HG03571 (cell line): ENCODE data around the gene CC2D2A.
"Not testable (repeated sequence)": the region's sequence is repeated elsewhere in the genome, so short reads cannot be mapped to it uniquely, and the experiment has no call there.

ENCODE experiments used
- ATAC-seq: cut with Tn5 transposase; IDR thresholded peaks from one replicate; pipeline ENCODE4 v1.9.1; 2021; ENCODE audit not compliant: unreplicated experiment

The CC2D2A gene

DNA sequence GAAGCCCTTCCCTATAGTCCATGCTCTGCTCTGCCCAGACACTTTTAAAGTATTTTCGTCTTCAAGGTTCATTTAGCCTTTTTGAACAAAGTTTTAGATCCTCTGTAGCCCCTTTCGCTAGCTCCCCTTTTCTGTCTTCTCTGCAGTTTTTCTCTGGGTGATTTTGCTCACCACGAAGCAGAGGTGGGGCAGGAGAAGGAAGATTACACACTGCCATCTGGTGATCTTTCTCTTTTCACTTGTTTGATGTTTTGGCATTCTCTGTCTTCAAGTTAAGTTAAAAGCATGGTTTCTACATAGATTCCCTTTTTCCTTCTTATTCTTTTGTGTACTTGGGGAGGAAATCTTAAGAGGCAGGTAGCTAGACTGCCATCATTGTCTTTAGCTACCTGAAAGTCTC lies 43.9 kb downstream of the CC2D2A start:
- ATAC-seq = no peak

DNA sequence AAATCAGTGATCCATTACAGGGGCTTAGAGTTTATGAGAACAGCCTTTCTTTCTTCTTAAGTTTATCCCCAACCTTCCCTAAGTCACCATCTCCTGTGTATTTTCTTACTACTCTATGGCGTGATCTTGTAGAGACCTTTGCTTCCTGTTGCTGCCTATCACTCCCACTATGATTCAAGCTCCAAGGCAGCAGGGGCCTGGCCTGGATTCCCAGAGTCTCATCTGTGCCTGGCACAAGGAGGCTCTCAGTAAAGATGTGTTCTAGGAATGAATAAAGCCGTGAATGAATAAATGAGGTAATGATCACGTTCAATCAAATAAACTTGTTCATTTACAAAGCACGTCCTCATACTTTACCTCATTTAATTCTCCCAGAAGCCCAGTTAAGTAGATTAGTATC lies 45.4 kb downstream of the CC2D2A start:
- no peak for ATAC-seq

DNA sequence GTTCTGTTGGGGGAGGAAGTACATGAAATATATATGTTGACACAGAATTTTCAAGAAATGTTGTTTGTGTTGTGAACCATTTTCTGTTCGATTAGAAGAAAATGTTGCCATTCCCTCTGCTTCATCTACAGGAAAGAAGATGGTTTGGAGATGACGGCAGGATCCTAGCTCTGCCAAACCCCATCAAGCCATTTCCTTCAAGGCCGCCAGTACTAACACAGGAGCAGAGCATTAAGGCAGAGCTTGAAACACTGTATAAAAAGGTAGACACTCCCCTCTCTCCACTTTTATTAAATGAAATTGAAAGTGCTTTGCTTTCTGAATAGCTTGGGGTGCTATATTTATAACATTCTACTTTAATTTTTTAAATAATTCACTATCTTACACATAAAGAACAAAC lies 46.8 kb downstream of the CC2D2A start:
- no peak for ATAC-seq

DNA sequence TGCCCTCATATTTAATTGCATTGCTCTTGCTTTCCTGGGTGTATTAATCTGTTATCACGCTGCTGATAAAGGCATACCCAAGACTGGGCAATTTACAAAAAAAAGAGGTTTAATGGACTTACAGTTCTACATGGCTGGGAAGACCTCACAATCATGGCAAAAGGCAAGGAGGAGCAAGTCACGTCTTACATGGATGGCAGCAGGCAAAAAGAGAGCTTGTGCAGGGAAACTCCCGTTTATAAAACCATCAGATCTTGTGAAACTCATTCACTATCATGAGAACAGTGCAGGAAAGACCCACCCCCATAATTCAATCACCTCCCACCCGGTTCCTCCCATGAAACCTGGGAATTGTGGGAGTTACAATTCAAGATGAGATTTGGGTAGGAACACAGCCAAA lies 48.0 kb downstream of the CC2D2A start:
- not testable (repeated sequence) for ATAC-seq

DNA sequence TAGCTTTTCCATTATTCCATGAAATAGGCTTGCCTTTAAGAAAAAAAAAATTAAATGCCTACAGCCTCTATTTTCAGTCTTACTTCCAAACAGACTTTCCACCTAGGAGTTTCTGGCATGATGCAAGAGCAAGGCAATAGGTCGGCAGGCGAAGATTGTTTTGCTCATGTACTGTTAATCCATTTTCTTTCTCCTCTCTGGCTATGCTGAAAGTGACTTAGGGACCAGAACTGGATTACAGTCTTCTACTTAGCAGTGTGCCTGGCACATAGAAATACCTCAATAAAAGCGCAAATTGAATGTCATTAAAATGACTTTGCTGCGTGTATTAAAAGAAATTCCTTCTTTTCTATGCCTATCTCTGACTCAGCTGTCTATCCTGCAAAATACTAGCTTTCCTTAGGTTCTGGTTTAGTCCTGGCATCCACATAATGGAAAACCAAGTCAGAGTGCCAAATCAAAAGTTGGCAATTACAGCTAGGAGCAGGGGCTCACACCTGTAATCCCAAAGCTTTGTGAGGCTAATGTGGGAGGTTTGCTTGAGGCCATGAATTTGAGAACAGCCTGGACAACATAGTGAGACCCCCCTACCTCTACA lies 51.9 kb downstream of the CC2D2A start:
- ATAC-seq = no peak

DNA sequence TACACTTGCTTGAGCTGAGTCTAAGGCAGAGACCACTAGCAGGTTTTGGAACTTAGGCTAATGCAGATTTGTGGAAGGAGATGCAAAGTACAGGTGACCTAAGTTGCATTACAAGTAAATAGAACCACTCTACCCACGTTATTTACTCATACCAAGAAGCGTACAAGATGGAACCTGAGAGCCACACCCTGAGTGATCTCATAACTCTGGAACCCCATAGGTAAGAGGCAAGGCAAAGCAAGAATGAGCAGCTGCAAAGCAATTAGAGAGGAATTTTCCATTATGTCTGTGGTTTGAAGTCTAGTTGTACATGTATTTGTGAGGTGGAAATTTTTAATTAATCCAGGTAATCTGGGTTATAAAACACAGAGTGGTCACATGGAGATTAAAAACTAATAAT lies 55.4 kb downstream of the CC2D2A start:
- no peak for ATAC-seq

DNA sequence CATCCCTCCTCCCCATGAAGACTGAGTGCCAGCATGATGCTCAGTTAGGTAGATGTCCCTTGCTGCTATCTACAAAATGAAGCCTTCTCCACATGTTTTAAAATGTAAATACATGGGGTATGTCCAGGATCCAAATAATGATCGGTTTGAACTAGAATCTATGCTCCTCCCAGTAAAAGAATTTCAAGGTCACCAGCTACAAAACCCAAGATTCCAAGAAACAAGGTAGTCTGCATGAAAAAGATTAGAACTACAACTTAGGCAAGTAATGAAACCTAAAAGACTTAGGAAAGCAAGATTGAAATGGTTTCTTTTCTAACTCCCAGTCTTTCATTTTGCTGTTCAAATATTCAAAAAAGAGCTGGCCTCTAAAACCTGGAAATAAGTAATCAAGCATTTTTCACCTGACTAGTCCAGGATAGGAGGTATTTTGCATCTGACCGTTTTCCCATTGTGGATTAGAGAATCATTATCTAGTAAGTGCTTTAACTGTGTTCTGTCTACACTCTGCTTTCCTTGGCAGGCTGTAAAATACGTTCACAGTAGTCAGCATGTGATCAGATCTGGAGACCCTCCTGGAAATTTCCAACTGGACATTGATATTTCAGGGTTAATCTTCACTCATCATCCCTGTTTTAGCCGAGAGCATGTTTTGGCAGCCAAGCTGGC lies 57.4 kb downstream of the CC2D2A start:
- no peak for ATAC-seq

DNA sequence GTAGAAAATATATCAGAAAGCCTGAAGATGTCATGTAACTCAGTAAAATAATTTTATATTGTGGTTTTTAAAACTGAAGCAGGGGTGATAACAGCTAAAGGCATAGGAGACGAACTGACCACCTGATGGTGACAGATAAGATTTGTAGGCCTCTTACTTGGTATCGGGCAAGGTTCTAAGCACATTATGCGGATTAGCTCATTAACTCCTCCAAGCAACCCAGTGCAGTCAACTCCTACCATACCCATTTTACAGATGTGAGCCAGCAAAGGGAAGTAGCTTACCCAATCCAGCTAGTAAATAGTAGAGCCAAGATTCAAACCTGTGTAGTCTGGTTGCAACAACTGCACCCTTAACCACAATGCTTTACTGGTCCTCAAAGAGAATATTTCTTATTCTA lies 62.1 kb downstream of the CC2D2A start:
- no peak for ATAC-seq

DNA sequence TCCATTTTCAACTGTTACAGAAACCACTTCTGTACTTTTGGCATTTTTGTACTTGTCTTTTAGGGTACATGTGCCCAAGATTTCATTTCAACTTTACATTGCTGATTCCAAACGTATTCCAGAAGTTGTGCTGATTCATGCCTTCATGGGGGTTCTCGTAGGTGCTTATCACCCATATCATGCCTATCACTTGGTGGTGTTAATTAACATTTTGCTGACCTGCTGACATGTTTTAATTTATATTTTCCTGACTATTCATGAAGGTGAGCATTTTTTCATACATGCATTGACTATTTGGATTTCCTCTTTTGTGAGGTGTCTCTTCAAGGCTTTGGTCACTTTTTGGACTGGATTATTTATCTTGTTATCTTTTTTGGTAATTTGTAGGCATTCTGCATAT lies 64.1 kb downstream of the CC2D2A start:
- ATAC-seq = no peak

DNA sequence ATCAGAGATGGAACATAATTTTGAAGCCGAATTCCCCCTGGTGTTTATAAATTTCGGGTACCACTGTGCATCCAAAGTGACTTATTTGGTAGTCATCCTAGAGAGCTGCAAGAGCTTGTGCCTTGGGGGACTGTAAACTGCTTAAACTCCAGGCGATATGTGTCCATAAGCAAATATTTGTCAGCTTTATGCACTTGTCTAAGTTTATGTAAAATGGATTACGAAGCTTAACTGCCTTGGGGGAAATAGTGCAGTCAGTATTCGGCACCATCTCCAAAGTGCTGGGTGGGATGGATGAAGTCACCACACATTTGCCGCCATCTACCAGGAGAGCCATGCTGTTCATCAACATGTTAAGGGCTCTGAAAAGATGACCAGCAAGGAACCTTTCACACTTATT lies 65.9 kb downstream of the CC2D2A start:
- no peak for ATAC-seq

DNA sequence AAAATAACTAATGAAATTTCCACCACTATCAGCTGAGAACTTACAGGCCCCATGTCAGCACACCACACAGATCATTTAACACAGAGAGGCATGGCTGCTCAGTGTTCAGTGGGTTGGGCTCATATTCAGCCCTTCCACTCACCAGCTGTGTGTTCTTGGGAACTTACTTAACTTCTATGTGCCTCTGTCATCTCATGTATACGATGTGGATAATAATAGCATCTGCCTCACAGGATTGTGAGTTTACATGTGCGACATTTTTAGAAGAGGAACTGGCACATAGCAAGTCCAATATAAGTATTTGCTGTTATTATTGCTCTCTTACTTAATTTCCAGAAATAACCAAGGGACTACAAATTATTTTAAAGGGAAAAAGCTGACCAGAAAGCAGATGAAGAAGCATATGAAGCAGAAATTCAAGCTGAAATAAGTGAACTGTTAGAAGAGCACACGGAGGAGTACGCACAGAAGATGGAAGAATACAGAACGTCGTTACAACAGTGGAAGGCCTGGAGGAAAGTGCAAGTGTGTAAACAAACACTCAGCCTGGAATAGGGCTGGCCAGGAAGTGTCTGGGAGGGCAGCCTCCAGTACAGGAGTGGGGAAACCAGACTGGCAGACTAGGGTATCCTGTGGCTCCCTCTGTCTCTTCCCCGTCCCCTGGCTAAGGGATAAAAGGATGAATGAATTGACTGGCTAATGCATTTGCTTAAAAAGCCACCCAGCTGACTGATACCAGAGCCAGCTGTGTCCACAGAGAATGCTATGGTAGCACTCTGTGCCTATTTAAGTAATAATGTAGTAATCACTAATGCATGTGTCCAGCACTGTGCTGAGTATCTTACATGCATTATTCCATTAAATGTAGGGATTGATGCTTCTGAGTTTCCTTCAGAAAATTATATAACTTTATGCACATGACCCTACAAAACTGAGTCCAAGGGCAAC lies 67.1 kb downstream of the CC2D2A start:
- no peak for ATAC-seq

DNA sequence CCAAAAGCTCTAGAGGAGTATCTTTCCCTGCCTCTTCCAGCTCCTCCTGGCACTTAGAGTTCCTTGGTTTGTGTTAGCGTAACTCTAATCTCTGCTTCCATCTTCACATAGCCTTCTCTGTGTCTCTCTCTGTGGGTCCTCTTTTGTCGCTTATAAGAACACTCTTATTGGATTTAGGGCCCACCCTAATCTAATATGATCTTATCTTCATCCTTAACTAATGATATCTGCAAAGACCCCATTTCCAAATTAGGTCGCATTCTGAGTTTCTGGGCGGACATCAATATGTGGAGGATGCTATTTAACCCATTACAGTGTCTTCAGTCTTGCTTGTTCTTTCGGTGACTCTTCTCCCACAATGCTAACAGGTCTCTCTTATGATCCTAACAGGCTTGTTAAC lies 72.3 kb downstream of the CC2D2A start:
- no peak for ATAC-seq

DNA sequence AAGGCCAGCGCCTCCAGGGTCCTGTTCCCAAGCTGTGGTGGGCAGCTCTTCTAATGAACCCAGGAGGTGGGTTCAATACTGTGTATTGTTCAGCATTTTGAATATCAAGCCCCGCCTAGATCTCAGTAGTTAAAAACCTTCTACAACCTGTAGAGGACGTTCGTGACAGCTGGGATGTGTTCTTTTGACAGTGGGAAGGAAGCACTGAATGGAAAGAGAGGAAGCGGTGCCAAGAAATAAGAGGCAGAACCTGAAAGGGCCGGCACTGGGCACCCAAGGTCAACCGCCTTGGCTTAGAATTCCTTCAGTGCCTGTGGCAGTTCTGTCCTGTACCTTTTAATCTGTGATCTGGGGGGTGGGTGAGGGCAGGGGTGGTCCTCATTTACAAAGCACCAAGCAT lies 73.1 kb downstream of the CC2D2A start:
- no peak for ATAC-seq

DNA sequence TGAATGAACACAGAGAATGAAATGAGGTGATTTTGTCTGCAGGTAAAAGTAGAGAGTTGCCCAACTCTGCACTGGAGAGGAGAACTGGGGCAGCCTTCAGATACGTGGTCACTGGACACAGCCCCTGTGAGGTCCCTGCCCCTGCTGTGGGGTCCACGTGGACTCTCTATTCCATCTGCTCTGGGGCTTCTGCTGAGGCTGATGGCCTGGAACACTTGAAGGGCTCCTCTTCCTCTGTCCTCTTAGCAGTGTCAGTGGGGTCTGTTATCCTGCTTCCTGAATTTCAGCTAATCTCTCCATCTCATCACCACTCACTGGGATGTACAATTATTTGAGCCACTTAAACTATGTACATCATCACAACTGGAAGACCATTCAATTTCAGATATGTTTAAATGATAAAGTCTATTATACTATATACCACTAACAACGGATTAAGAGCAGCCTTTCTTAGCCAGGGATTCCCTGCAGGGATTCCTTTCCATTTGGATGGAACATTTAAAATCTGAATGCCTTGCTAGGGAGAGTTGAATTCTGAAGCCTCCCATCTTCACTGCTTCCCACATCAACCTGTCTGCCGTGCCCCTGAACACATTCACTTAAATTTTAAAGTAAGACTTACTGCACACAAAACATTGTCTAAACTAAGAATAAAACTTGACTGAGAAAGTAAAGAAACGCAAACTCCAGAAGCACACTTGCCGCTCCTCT lies 74.0 kb downstream of the CC2D2A start:
- ATAC-seq = no peak

DNA sequence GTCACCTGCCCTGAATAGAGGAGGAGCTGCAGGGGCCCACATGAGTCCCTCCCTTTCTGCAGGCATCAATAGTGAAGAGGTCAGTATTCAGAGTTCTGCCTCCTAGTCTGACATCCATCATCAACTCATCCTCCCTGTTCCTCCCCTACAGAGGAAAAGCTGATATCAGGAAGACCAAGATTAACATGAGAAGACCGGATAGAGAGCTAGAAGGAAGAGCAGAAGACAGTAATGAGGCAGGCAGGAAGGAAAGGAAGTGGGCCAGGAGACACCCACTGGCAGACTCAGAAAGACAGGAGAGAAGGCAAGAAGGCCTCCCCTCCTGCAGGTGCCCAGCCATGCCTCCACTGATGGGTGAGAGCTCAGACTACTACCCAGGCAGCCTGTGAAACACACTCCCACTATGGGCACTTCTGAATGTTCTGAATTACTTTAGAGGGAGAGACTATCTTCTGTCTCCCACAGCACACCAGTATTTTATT lies 74.6 kb downstream of the CC2D2A start:
- ATAC-seq = no peak

DNA sequence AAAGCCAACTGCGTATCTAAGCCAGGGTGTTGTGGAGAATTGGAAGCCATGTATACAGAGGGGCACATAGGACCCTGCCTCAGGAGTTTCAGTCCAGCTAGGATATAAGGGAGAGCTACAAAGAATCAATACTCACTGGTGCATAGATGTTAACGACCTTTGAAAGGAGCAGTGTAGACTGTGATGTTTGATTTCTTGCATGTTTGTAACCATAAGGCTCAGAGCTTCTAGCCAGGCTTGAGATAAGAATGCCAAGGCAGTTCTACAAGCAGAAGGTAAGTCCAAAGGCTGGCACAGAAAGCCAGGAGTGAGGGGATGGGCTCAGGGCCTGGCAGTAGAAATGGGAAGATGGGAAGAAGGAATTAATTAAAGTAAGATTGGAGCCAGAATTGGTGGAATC lies 75.7 kb downstream of the CC2D2A start:
- ATAC-seq = no peak

DNA sequence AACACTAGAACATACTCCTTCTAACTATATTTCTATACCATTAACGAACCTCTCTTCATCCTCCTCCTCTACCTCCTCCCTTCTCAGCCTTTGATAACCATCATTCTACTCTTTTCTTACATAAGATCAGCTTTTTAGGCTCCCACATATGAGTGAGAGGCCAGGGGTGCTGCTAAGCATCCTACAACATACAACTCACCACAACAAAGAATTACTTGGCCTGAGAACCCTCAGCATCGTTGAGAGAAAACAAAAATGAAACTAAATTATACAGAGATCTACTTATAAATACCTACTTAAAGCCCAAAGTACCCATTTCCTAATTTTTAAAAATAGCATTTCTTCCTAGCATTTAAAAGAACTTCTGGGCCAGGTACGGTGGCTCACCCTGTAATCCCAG lies 77.7 kb downstream of the CC2D2A start:
- ATAC-seq = no peak

DNA sequence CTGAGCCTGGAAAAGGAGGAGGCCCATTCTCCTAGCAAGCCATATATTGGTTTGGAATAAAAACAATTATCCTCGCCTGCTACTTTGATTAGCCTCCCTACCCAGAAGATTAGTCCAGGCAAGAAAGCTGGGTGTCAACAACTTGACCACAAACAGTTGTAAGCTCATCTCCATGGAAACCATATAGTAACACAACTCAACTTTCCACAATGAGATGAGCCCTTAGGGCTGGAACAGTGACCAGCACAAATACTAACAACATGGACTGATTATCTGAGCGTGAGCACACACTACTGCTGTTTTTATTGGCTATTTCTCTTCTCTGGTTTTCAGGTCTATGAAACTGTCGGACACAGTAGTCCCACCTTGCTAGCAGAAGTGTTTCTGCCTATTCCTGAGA lies 80.8 kb downstream of the CC2D2A start:
- no peak for ATAC-seq

DNA sequence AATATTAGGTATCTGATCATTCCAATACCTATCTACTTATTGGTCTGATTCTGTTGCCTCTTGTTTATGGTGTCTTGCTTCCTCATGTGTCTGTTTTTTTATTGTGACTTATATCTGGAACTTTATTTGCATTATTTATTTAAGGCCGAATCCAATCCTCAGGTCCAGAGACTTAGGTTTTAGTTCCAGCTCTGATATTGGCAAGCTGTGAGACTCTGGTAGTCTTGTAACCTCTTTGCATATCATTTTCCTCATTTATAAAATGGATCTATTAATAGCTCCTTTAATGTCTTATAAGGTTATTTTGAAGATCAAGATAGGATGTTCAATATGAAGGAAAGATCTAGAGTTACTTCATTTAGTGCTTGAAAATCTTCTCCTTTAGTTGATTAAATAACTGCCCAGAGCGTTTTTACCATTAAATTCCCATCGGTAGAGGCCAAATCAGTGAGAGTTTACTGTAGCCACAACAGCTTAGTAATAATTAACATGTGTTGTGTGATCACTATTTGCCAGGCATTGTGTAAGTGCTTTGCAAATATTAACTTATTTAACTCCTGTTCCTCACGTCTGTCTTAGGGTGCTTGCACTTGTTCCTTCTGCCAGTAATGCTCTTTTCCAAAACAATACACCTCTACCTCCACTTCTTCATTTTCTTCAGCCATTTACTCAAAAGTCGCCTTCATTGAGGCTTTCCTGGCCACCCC lies 82.2 kb downstream of the CC2D2A start:
- ATAC-seq = no peak

DNA sequence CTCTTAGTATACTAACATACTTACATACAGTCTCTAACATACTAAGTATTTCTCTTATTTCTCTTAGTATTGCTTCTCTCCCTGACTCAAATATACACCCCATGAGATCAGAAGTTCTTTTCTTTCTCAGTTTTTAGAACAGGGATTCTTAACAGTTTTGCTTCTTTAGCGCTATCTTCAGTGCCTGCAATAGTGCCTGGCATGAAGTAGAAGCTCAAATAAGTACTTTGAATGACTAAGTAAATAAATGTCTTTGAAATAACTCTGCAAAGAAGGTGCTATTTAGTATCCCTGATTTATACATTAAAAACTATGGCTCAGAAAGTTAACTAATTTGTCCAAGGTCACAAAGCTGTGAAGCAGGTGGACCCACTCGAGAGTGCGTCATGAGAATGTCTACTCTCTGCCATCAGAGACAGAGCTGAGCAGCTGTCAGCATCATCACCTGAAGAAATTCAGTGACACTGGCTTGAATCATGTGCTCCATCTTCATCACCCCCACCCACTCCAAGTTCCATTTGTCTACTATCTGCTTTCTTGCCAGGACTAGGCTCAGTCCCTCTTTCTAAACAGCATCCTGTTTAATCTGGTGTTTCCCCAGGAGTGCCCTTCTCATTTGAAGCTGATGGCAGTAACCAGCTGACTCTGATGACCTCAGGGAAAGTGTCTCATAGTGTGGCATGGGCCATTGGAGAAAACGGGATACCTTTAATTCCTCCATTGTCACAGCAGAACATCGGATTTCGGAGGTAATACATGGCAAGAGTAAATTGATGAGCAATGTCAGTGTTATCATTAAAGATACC lies 83.1 kb downstream of the CC2D2A start:
- no peak for ATAC-seq
